HCT116 (cell line): ENCODE measurements around the gene NKAIN4. TPM values are rescaled to one million over a fixed set of nuclear protein-coding genes. Genes with fewer than 3 reads are reported as not detected.

Experiments
- ATAC-seq: fragments of 200-7000 bp; cut with Tn5 transposase; 2 replicates; pipeline ENCODE4 v1.9.1; 2020; ENCODE audit warnings: mild to moderate bottlenecking, moderate library complexity
- BruUV-seq: library from RNA; stranded (reverse); fragments of 400-500 nt; replicated peaks from 2 replicates; lab custom pipeline; 2021; lab: Mats Ljungman, UMichigan
- CTCF ChIA-PET: fragments of 300-600 bp; sonication (Branson Sonifier 250); formaldehyde crosslinking; loops from one replicate; lab custom pipeline; 2021; ENCODE audit warnings: antibody characterized with exemption; lab: Charles Lee
- POLR2A ChIA-PET: fragments of 300-600, 350-600 bp; sonication (Branson Sonifier 250); formaldehyde crosslinking; loops from one replicate; lab custom pipeline; 2021; ENCODE audit warnings: antibody characterized with exemption; lab: Charles Lee
- RAD21 ChIA-PET, 2 experiments: fragments of 300-600 bp; sonication (Branson Sonifier 250); formaldehyde crosslinking; loops; one replicate each; lab custom pipeline; 2023; ENCODE audit warnings: low total read pairs in 2 of 2; ENCODE audit not compliant: uncharacterized antibody in 2 of 2, unreplicated experiment in 2 of 2, low non-redundant PET in 1 of 2; lab: Charles Lee
- DNase-seq: peaks from one replicate; pipeline ENCODE4 v3.0.0-alpha.2; 2010; ENCODE audit warnings: low read depth, low spot score
- H2AFZ ChIP-seq: fragments of 200-600 bp; shearing (Covaris generic), sonication (generic); 2 replicates; pipeline ENCODE4 v1.6.1; 2017; ENCODE audit warnings: low read depth, mixed run types, mixed read lengths, antibody characterized with exemption, low read length; ENCODE audit not compliant: poor library complexity, severe bottlenecking
- H3K27ac ChIP-seq: 2 replicates; pipeline ENCODE4 v1.5.1; 2012; ENCODE audit warnings: low read depth, low read length
- H3K27me3 ChIP-seq: fragments of 200-600 bp; sonication (generic); 2 replicates; pipeline ENCODE4 v1.6.1; 2016; ENCODE audit warnings: mixed run types, low read length, mixed read lengths; ENCODE audit not compliant: insufficient read depth
- H3K36me3 ChIP-seq, 2 experiments: fragments of 200-500 bp in 1 of 2; fragments of 200-600 bp in 1 of 2; sonication (Bioruptor generic) in 1 of 2; sonication (generic) in 1 of 2; 2 replicates each; pipeline versions ENCODE4 v1.5.1 to v1.6.1; 2014 to 2016; ENCODE audit warnings: low read length in 2 of 2, inconsistent platforms in 1 of 2, mixed read lengths in 1 of 2, mixed run types in 1 of 2; ENCODE audit not compliant: insufficient read depth in 2 of 2, control insufficient read depth in 1 of 2
- H3K4me1 ChIP-seq, 2 experiments: fragments of 200-600 bp in 1 of 2; sonication (generic) in 1 of 2; 2 replicates each; pipeline versions ENCODE4 v1.5.1 to v1.6.1; 2012 to 2017; ENCODE audit warnings: low read length in 2 of 2, inconsistent platforms in 1 of 2, mild to moderate bottlenecking in 1 of 2, mixed read lengths in 1 of 2, mixed run types in 1 of 2, moderate library complexity in 1 of 2; ENCODE audit not compliant: insufficient read depth in 2 of 2, control insufficient read depth in 1 of 2
- H3K4me2 ChIP-seq: fragments of 200-600 bp; sonication (generic); 2 replicates; pipeline ENCODE4 v1.6.1; 2017; ENCODE audit warnings: mixed run types, low read length, mixed read lengths
- H3K4me3 ChIP-seq, 2 experiments: fragments of 200-600 bp in 1 of 2; sonication (generic) in 1 of 2; replicated peaks in 1 of 2; 2 replicates each; pipeline ENCODE4 v1.5.1; 2011 to 2016; ENCODE audit warnings: low read length in 2 of 2, control low read depth in 1 of 2, low read depth in 1 of 2, mild to moderate bottlenecking in 1 of 2, mixed read lengths in 1 of 2, mixed run types in 1 of 2
- H3K79me2 ChIP-seq: fragments of 200-600 bp; sonication (generic); 2 replicates; pipeline ENCODE4 v1.6.1; 2017; ENCODE audit warnings: mild to moderate bottlenecking, mixed run types, low read length, moderate library complexity, mixed read lengths; ENCODE audit not compliant: insufficient read depth
- H3K9ac ChIP-seq: fragments of 200-600 bp; sonication (generic); 2 replicates; pipeline ENCODE4 v1.6.1; 2016; ENCODE audit warnings: low read length, mixed read lengths
- H3K9me2 ChIP-seq: fragments of 200-600 bp; sonication (generic), shearing (Covaris generic); 2 replicates; pipeline ENCODE4 v1.6.1; 2017; ENCODE audit warnings: mixed run types, mild to moderate bottlenecking, moderate library complexity; ENCODE audit not compliant: insufficient read depth
- H3K9me3 ChIP-seq, 2 experiments: fragments of 200-500 bp in 1 of 2; fragments of 200-600 bp in 1 of 2; sonication (Bioruptor generic) in 1 of 2; sonication (generic) in 1 of 2; 2 replicates each; pipeline ENCODE4 v1.6.1; 2014 to 2017; ENCODE audit warnings: low read length in 2 of 2, mixed read lengths in 2 of 2, inconsistent platforms in 1 of 2, low read depth in 1 of 2, mild to moderate bottlenecking in 1 of 2, mixed run types in 1 of 2, moderate library complexity in 1 of 2; ENCODE audit not compliant: control insufficient read depth in 1 of 2, insufficient read depth in 1 of 2
- H4K20me1 ChIP-seq: fragments of 200-600 bp; sonication (generic), shearing (Covaris generic); 2 replicates; pipeline ENCODE4 v1.6.1; 2017; ENCODE audit warnings: mixed run types, mild to moderate bottlenecking, moderate library complexity; ENCODE audit not compliant: insufficient read depth
- EGR1 ChIP-seq: IDR thresholded peaks from 2 replicates; pipeline ENCODE4 v1.6.1; 2012; ENCODE audit warnings: low read depth
- ELF1 ChIP-seq: IDR thresholded peaks from 2 replicates; pipeline ENCODE4 v1.6.1; 2012; ENCODE audit warnings: low read depth, borderline replicate concordance
- EZH2 ChIP-seq: fragments of 200-600 bp; sonication (generic); IDR thresholded peaks from 2 replicates; pipeline ENCODE4 v1.6.1; 2017; ENCODE audit warnings: antibody characterized with exemption, mixed run types
- FOSL1 ChIP-seq: IDR thresholded peaks from 2 replicates; pipeline ENCODE4 v1.6.1; 2012; ENCODE audit warnings: low read depth
- JUND ChIP-seq: IDR thresholded peaks from 2 replicates; pipeline ENCODE4 v1.6.1; 2012
- POLR2A ChIP-seq: IDR thresholded peaks from 2 replicates; pipeline ENCODE4 v1.7.0; 2011; ENCODE audit warnings: borderline replicate concordance; ENCODE audit not compliant: insufficient read depth, insufficient read length; ENCODE audit errors: extremely low read depth
- POLR2AphosphoS5 ChIP-seq: IDR thresholded peaks from 2 replicates; pipeline ENCODE4 v1.6.1; 2011; ENCODE audit warnings: mild to moderate bottlenecking, low read depth, low read length, moderate library complexity
- RAD21 ChIP-seq: IDR thresholded peaks from 2 replicates; pipeline ENCODE4 v1.6.1; 2012; ENCODE audit warnings: low read depth, mild to moderate bottlenecking
- SP1 ChIP-seq: IDR thresholded peaks from 2 replicates; pipeline ENCODE4 v1.6.1; 2012; ENCODE audit warnings: low read depth
- SRF ChIP-seq: IDR thresholded peaks from 2 replicates; pipeline ENCODE4 v1.6.1; 2012; ENCODE audit warnings: low read depth
- TCF7L2 ChIP-seq: IDR thresholded peaks from 2 replicates; pipeline ENCODE4 v1.7.0; 2011; ENCODE audit warnings: borderline replicate concordance, inconsistent platforms; ENCODE audit not compliant: insufficient read depth, insufficient read length; ENCODE audit errors: extremely low read depth
- YY1 ChIP-seq: IDR thresholded peaks from 2 replicates; pipeline ENCODE4 v1.6.1; 2011; ENCODE audit warnings: low read length, low read depth, moderate library complexity, mild to moderate bottlenecking; ENCODE audit not compliant: insufficient replicate concordance; ENCODE audit errors: extremely low read depth
- ZFX ChIP-seq: fragments of 450-650 bp; IDR thresholded peaks from 2 replicates; pipeline ENCODE4 v1.6.1; 2017
- ZNF274 ChIP-seq: fragments of 200-500 bp; sonication (Bioruptor generic); IDR thresholded peaks from 2 replicates; pipeline ENCODE4 v1.6.1; 2014; ENCODE audit warnings: mild to moderate bottlenecking, low read depth, low read length, inconsistent platforms
- intact Hi-C: fragments of 100-400 bp; cut with micrococcal nuclease; formaldehyde crosslinking; loops from 2 replicates; pipeline ENCODE4 v1.10.0; 2022
- total RNA-seq: library from RNA; stranded (reverse); gene quantifications from one replicate; pipeline ENCODE4 v1.2.1, GENCODE V29; 2021; ENCODE audit not compliant: unreplicated experiment
- TF ChIP-seq, protein P1 (sequence below): IDR thresholded peaks from 2 replicates; pipeline ENCODE4 v1.6.1; 2012
- TF ChIP-seq, protein P2 (sequence below), 3 experiments: fragments of 200-600 bp in 1 of 3; sonication (generic) in 1 of 3; IDR thresholded peaks in 2 of 3; conservative IDR thresholded peaks in 1 of 3; 2 replicates each; pipeline ENCODE4 v1.5.1; 2012 to 2017; ENCODE audit warnings: low read depth in 2 of 3, low read length in 2 of 3, antibody characterized with exemption in 1 of 3, borderline replicate concordance in 1 of 3, control low read depth in 1 of 3, mild to moderate bottlenecking in 1 of 3, mixed read lengths in 1 of 3, mixed run types in 1 of 3, moderate library complexity in 1 of 3; ENCODE audit not compliant: insufficient read depth in 1 of 3
- TF ChIP-seq, protein P3 (sequence below): IDR thresholded peaks from 2 replicates; pipeline ENCODE4 v1.6.1; 2012

Gene NKAIN4
- total RNA-seq, 1 experiment from 2014 or later = not detected

DNA sequence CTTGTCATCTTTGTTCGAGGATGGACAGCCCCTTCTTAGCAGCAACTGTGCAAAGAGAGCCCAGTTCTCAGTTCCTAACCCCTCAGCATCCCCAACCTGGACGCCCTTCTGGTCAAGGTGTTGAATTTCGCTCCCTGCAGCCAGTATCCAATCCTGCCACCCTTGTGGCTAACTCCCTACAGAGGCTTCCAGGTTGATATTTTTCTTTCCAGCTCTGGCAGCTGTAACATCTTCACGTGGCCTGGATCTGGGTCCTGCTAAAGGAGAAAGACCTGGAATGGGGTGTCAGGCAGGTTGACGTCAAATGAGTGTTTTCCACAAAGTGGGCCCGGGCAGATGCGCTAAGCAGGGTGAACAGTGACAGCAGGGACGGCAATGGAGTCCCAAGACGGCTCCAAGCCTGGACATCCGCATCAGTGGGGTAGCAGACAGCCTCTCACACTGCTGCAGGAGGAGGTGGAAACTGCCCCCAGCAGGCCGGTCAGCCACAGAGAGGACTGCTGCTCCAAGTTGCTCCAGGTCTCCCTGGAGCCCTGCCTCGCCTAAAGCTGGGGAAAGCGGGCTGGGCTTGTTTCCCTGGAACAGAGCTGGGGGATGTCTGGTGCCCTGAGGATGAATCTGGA is 37.3 kb downstream of the NKAIN4 start:
- Histone ChIP-seq H3K9me2 (no peaks in the 10 kb centered on the region), H3K4me1 (peaks cover 14 to 21% of the 10 kb centered on the region in 2 experiments), H3K9me3 (no peaks in the 10 kb centered on the region), H3K4me2 (peak overlapping the region; percentile 82), H4K20me1 (peaks cover 3% of the 10 kb centered on the region; the same call in 1 of the 2 replicates), H3K9ac (peak overlapping the region; percentile 98), H3K27me3 (no peaks in the 10 kb centered on the region), H3K4me3 (peak overlapping the region; percentile 55 to 90), H2AFZ (no peak overlapping the region), H3K79me2 (peaks cover 38% of the 10 kb centered on the region), H3K36me3 (peaks cover 19 to 27% of the 10 kb centered on the region in 2 experiments; a peak in 3 of 4 replicates), H3K27ac (peak overlapping the region; percentile 87)
- ATAC-seq (peak; percentile 31), DNase-seq (no peak)
- CTCF ChIA-PET = no interaction called here
- RAD21 ChIA-PET = no interaction called here
- POLR2A ChIA-PET = interaction anchor here (0.6 kb wide), 1 partner anchor 9 kb away, joined by 3 read pairs; no protein-coding TSS in a partner anchor
- intact Hi-C loops = no loop called here
- BruUV-seq = no TSS peak
- TF ChIP-seq JUND = no peak
- TF ChIP-seq ZNF274 = no peak
- no peak for TF ChIP-seq RAD21
- TF ChIP-seq POLR2A = no peak

DNA sequence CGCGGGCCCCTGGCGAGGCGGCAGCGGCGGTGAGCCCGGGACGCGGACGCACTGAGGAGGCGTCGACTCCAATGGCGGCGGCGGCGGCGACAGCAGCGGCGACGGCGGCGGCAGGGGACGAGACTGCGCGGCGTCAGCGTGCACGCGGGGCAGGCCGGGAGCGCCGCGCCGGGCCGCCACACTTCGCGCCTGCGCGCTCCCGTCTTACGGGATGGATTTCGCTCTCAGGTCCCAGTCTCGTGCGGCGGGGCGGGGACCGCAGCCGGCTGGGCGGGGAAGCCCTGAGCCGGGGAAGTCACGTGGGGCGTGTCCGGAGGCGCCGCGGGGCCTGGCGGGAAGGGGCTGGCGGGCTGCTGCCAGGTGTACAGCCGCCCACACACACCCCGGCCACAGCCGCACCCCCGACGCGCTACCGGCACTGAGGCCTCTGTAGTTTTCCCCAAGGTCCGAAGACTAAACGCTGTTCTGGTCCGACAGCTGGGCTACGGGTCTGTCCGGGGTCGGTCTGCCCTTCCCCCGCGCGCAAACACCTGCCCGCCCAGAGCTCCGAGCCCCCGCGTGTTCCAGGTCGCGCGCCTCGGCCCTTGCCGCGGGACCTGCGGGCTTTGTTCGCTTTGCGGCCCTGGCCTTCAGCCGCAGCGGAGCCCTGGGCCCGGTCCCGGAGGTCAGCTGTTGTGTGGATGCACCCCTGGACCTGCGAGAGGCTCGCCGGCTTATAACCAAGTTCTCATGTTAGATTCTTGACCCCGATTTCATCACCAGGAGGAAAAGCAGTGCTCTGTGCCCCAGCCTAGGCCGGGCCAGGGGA is 38.0 kb downstream of the NKAIN4 start, which contains the start of gene YTHDF1:
YTHDF1 (minus strand) TSS at position 91 of the 808 bp plus-strand sequence. CDS start 239 bp downstream, outside the sequence.
- H4K20me1 ChIP-seq = peaks cover 3% of the 10 kb centered on the region; the same call in 1 of the 2 replicates
- peaks cover 14 to 21% of the 10 kb centered on the region in 2 experiments for H3K4me1 ChIP-seq
- H3K9me2 ChIP-seq = no peaks in the 10 kb centered on the region
- H3K9me3 ChIP-seq = no peaks in the 10 kb centered on the region
- peak within 1 kb of the TSS; percentile 98 for H3K9ac ChIP-seq
- H3K4me3 ChIP-seq = peak within 1 kb of the TSS; percentile 90 to 95
- H3K36me3 ChIP-seq = peaks cover 22 to 33% of the 10 kb centered on the region in 2 experiments; a peak in 3 of 4 replicates
- POLR2A ChIA-PET = interaction anchor here (0.6 kb wide), 1 partner anchor 10 kb away, joined by 3 read pairs; no protein-coding TSS in a partner anchor
- DNase-seq (peak; percentile 84), ATAC-seq (peak; percentile 92)
- peak within 1 kb of the TSS; percentile 82 for H3K4me2 ChIP-seq
- BruUV-seq = TSS peak; percentile 86
- H3K27me3 ChIP-seq = no peaks in the 10 kb centered on the region
- peak within 1 kb of the TSS; percentile 87 for H3K27ac ChIP-seq
- peaks cover 45% of the 10 kb centered on the region for H3K79me2 ChIP-seq
- RAD21 ChIA-PET = no interaction called here
- CTCF ChIA-PET = interaction anchor here (1.4 kb wide), 1 partner anchor 160 kb away, joined by 3 read pairs; no protein-coding TSS in a partner anchor
- no peak within 1 kb of the TSS for H2AFZ ChIP-seq
- intact Hi-C loops = no loop called here
- TF ChIP-seq EGR1 (peak; percentile 98), RAD21 (no peak), ELF1 (no peak), ZFX (peak; percentile 65; the same call in 1 of the 2 replicates), TCF7L2 (no peak), POLR2AphosphoS5 (peak; percentile 85), YY1 (peak; percentile 70), FOSL1 (no peak), SRF (no peak), EZH2 (no peak), ZNF274 (no peak), SP1 (no peak; the same call in 1 of the 2 replicates)
- TF ChIP-seq, protein P1, sequence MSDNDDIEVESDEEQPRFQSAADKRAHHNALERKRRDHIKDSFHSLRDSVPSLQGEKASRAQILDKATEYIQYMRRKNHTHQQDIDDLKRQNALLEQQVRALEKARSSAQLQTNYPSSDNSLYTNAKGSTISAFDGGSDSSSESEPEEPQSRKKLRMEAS = peak; percentile 94
- TF ChIP-seq, protein P2, sequence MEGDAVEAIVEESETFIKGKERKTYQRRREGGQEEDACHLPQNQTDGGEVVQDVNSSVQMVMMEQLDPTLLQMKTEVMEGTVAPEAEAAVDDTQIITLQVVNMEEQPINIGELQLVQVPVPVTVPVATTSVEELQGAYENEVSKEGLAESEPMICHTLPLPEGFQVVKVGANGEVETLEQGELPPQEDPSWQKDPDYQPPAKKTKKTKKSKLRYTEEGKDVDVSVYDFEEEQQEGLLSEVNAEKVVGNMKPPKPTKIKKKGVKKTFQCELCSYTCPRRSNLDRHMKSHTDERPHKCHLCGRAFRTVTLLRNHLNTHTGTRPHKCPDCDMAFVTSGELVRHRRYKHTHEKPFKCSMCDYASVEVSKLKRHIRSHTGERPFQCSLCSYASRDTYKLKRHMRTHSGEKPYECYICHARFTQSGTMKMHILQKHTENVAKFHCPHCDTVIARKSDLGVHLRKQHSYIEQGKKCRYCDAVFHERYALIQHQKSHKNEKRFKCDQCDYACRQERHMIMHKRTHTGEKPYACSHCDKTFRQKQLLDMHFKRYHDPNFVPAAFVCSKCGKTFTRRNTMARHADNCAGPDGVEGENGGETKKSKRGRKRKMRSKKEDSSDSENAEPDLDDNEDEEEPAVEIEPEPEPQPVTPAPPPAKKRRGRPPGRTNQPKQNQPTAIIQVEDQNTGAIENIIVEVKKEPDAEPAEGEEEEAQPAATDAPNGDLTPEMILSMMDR (IDR thresholded peaks at IDR 0.05 in 2 of 3, conservative IDR thresholded peaks at IDR 0.05 in 1 of 3; ENCODE audit: borderline replicate concordance in 1 of 3, insufficient read depth in 1 of 3, low read depth in 2 of 3, low read length in 2 of 3) = no peak
- TF ChIP-seq, protein P3, sequence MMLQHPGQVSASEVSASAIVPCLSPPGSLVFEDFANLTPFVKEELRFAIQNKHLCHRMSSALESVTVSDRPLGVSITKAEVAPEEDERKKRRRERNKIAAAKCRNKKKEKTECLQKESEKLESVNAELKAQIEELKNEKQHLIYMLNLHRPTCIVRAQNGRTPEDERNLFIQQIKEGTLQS = no peak
